Type B pancreatic cell (in vitro differentiated cells): ENCODE data around the gene NKAIN2. TPM values are rescaled to one million over a fixed set of nuclear protein-coding genes. Genes with fewer than 3 reads are reported as not detected.

Source experiments
- DNase-seq: peaks from one replicate; pipeline ENCODE4 v3.0.0; 2021; ENCODE audit warnings: mixed read lengths; ENCODE audit not compliant: unreplicated experiment; ENCODE audit errors: extremely low spot score
- H3K27ac Mint-ChIP-seq: 2 replicates; pipeline ENCODE4 v1.8.0; 2021; ENCODE audit warnings: mild to moderate bottlenecking, mixed read lengths
- H3K27me3 Mint-ChIP-seq: 2 replicates; pipeline ENCODE4 v1.8.0; 2021; ENCODE audit warnings: mixed read lengths
- H3K36me3 Mint-ChIP-seq: 2 replicates; pipeline ENCODE4 v1.8.0; 2021; ENCODE audit warnings: mixed read lengths
- H3K4me1 Mint-ChIP-seq: one replicate; pipeline ENCODE4 v1.8.0; 2021; ENCODE audit warnings: mixed read lengths; ENCODE audit not compliant: unreplicated experiment
- H3K4me3 Mint-ChIP-seq: 2 replicates; pipeline ENCODE4 v1.8.0; 2021; ENCODE audit warnings: mild to moderate bottlenecking, mixed read lengths
- H3K9me3 Mint-ChIP-seq: 2 replicates; pipeline ENCODE4 v1.8.0; 2021; ENCODE audit warnings: mixed read lengths
- total RNA-seq: library from RNA; stranded (reverse); gene quantifications from 2 replicates; pipeline ENCODE4 v1.2.1, GENCODE V29; 2021; ENCODE audit warnings: low replicate concordance
- TF ChIP-seq, protein P1 (sequence below): fragments of 200-600 bp; sonication (generic); conservative IDR thresholded peaks from 2 replicates; pipeline ENCODE4 v1.5.0; 2021; ENCODE audit warnings: antibody characterized with exemption, mild to moderate bottlenecking

The NKAIN2 gene
- total RNA-seq, 1 donor from 2014 or later: 1.7 TPM

DNA sequence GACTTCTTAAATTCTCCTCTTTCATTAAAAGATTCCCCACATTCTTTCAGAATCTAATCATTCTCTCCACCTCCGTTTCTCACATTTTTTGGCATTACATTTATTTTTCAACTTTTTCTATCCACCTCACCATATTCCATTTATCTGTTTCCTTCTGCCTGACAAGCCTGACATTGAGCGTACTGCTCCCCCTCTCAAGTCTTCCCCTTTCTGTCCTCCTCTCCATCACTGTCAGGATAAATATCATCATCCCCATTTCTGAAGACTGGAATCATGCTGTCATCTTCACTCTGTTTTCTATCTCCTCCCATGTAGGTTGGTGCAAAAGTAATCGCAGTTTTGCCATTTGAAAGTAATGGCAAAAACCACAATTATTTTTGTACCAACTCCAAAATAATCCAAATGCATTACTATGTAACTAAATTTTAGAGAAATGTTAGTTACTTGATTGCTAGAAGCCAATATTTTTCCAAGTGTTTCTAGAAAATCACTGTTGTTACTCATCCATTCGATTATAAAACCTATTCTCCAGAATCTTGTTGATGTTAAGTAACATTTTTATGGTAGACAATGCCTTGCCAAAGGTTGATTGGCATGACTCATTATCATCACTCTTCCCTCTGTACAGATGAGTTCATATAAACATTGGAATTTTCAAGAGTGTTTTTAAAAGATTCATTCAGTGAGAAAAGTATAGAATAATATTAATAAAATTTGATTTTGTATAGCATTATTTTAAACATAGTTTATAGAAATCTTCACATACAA lies 866.2 kb downstream of the NKAIN2 start:
- TF ChIP-seq, protein P1, sequence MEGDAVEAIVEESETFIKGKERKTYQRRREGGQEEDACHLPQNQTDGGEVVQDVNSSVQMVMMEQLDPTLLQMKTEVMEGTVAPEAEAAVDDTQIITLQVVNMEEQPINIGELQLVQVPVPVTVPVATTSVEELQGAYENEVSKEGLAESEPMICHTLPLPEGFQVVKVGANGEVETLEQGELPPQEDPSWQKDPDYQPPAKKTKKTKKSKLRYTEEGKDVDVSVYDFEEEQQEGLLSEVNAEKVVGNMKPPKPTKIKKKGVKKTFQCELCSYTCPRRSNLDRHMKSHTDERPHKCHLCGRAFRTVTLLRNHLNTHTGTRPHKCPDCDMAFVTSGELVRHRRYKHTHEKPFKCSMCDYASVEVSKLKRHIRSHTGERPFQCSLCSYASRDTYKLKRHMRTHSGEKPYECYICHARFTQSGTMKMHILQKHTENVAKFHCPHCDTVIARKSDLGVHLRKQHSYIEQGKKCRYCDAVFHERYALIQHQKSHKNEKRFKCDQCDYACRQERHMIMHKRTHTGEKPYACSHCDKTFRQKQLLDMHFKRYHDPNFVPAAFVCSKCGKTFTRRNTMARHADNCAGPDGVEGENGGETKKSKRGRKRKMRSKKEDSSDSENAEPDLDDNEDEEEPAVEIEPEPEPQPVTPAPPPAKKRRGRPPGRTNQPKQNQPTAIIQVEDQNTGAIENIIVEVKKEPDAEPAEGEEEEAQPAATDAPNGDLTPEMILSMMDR: no peak
- Mint-ChIP-seq H3K4me3 (no peak overlapping the region), H3K9me3 (no peaks in the 10 kb centered on the region), H3K27ac (no peak overlapping the region), H3K36me3 (no peaks in the 10 kb centered on the region), H3K27me3 (no peaks in the 10 kb centered on the region), H3K4me1 (no peaks in the 10 kb centered on the region)
- no peak for DNase-seq

DNA sequence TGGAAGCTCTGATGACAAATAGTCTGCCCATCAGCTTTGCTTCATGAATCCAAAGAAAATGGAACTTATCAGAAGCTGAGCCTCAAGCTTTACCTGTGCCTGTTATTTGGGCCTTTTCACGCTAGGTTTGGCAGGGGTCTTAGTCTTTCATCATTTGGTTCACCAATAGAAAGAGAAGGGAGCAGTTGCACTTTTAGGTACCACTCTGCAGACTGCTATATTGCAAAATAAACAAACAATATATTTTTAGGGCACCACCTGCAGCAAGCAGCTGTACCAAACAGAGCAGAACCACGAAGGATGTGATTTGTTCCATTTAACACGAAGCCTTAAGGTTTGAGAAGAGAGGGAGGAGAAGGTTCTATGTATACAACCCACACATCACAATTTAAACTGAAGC lies 867.1 kb downstream of the NKAIN2 start:
- Mint-ChIP-seq H3K4me3 (no peak overlapping the region), H3K27me3 (no peaks in the 10 kb centered on the region), H3K27ac (no peak overlapping the region), H3K4me1 (no peaks in the 10 kb centered on the region), H3K36me3 (no peaks in the 10 kb centered on the region), H3K9me3 (no peaks in the 10 kb centered on the region)
- TF ChIP-seq, protein P1: no peak
- DNase-seq: no peak

- no peaks in the 10 kb centered on the region for H3K27me3 Mint-ChIP-seq
- H3K36me3 Mint-ChIP-seq: no peaks in the 10 kb centered on the region
- H3K27ac Mint-ChIP-seq: no peak overlapping the region
- H3K9me3 Mint-ChIP-seq: no peaks in the 10 kb centered on the region
- DNase-seq: no peak
- TF ChIP-seq, protein P1: no peak
- no peak overlapping the region for H3K4me3 Mint-ChIP-seq
- H3K4me1 Mint-ChIP-seq: no peaks in the 10 kb centered on the region
Measured at GRCh38 chr6:124671324-124671723, 867.7 kb downstream of the NKAIN2 start.

DNA sequence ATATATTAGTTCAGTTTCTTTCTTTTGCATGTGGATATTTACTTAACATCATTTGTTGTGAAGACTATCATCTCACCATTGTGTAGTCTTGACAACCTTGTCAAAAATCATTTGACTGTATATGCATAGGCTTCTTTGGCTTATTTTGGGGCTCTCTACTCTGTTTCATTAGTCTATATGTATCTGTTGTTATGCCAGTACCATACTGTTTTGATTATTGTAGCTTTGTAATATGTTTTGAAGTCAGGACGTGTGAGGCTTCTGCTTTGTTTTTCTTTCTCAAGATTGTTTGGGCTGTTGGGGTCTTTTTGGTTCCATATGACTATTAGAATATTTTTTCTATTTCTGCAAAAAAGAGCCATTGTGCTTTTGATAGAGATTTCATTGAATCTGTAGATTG lies 870.4 kb downstream of the NKAIN2 start:
- Mint-ChIP-seq H3K27ac (no peak overlapping the region), H3K4me1 (no peaks in the 10 kb centered on the region), H3K4me3 (no peak overlapping the region), H3K27me3 (no peaks in the 10 kb centered on the region), H3K9me3 (peaks cover 14% of the 10 kb centered on the region), H3K36me3 (no peaks in the 10 kb centered on the region)
- DNase-seq: no peak
- TF ChIP-seq, protein P1: no peak

DNA sequence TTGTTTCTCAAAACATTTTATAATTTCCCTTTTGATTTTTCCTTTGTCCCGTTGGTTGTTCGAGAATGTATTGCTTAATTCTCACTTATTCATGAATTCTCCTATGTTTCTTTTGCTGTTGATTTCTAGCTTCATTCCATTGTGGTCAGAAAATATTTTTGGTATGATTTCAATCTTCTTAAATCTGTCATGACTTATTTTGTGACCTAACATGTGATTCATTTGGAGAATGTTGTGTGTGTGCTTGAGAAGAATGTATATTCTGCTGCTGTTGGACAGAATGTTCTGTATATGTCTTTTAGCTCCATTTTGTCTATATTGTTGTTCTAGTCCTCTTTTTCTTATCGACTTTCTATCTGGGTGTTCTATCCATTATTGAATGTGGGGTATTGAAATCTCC lies 872.4 kb downstream of the NKAIN2 start:
- DNase-seq: no peak
- Mint-ChIP-seq H3K4me3 (no peak overlapping the region), H3K27ac (no peak overlapping the region), H3K27me3 (no peaks in the 10 kb centered on the region), H3K9me3 (peaks cover 14% of the 10 kb centered on the region), H3K36me3 (no peaks in the 10 kb centered on the region), H3K4me1 (no peaks in the 10 kb centered on the region)
- TF ChIP-seq, protein P1: no peak

DNA sequence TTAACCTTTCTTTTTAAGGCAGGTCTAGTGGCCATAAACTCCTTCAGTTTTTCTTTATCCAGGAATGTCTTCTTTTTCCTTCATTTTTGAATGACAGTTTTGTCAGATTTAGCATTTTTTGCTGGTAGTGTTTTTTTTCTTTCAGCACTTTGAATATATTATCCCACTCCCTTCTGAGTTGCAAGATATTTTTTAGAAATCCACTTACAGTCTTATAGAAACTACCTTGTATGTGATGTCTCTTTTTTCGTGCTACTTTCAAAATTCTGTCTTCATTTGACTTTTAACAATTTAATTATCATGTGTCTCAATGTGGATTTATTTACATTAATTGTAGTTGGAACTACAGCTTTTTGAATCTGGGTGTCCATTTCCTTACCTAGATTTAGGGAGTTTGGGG lies 874.2 kb downstream of the NKAIN2 start:
- no peak overlapping the region for H3K4me3 Mint-ChIP-seq
- H3K9me3 Mint-ChIP-seq: peaks cover 14% of the 10 kb centered on the region
- H3K27me3 Mint-ChIP-seq: no peaks in the 10 kb centered on the region
- no peak overlapping the region for H3K27ac Mint-ChIP-seq
- H3K36me3 Mint-ChIP-seq: no peaks in the 10 kb centered on the region
- no peaks in the 10 kb centered on the region for H3K4me1 Mint-ChIP-seq
- TF ChIP-seq, protein P1: no peak
- no peak for DNase-seq
